NT2/D1 (cell line): ENCODE data around the gene MAP1B.

Source experiments
- SUZ12 ChIP-seq: IDR thresholded peaks from 2 replicates; pipeline ENCODE4 v1.6.1; 2011; ENCODE audit not compliant: insufficient read length, insufficient read depth; ENCODE audit errors: extremely low read depth
- YY1 ChIP-seq: IDR thresholded peaks from 2 replicates; pipeline ENCODE4 v1.6.1; 2011; ENCODE audit not compliant: insufficient read length, insufficient read depth
- ZNF274 ChIP-seq: IDR thresholded peaks from 2 replicates; pipeline ENCODE4 v1.6.1; 2011; ENCODE audit warnings: mild to moderate bottlenecking, low read depth, low read length

GRCh38 chr5:72109062-72109411 lies 1.8 kb downstream of the MAP1B start:
- TF ChIP-seq ZNF274 (no peak), YY1 (no peak), SUZ12 (no peak)
